HepG2 (cell line): ENCODE data around the gene TOX4. TPM values are rescaled to one million over a fixed set of nuclear protein-coding genes. Genes with fewer than 3 reads are reported as not detected.

Source experiments
- ATAD3A ChIP-seq: sonication (generic); formaldehyde crosslinking; IDR thresholded peaks from 2 replicates; pipeline ENCODE4 v1.4.0; 2020; ENCODE audit warnings: missing genetic modification reagents
- DPF2 ChIP-seq: sonication (generic); formaldehyde crosslinking; IDR thresholded peaks from 2 replicates; pipeline ENCODE4 v1.4.0; 2020; ENCODE audit warnings: mild to moderate bottlenecking, low read depth, missing genetic modification reagents, borderline replicate concordance
- FOXA1 ChIP-seq, 2 experiments: fragments of 450-650 bp in 1 of 2; sonication (generic) in 1 of 2; formaldehyde crosslinking in 1 of 2; IDR thresholded peaks; 2 replicates each; pipeline versions ENCODE4 v1.4.0 to v1.6.1; 2016 to 2020; ENCODE audit warnings: missing genetic modification reagents in 1 of 2
- GFI1 ChIP-seq: sonication (generic); formaldehyde crosslinking; IDR thresholded peaks from 2 replicates; pipeline ENCODE4 v1.5.0; 2020; ENCODE audit warnings: missing genetic modification reagents, mild to moderate bottlenecking, borderline replicate concordance
- HES4 ChIP-seq: sonication (generic); formaldehyde crosslinking; IDR thresholded peaks from 2 replicates; pipeline ENCODE4 v1.9.0; 2021; ENCODE audit warnings: mild to moderate bottlenecking, missing genetic modification reagents, borderline replicate concordance
- KLF15 ChIP-seq: sonication (generic); formaldehyde crosslinking; IDR thresholded peaks from 2 replicates; pipeline ENCODE4 v1.8.1; 2023; ENCODE audit warnings: borderline replicate concordance, mild to moderate bottlenecking, inconsistent platforms, missing genetic modification reagents, mixed read lengths
- RXRB ChIP-seq: IDR thresholded peaks from 2 replicates; pipeline ENCODE4 v1.6.1; 2016; ENCODE audit warnings: borderline replicate concordance, missing genetic modification reagents, missing compliant biosample characterization
- SRF ChIP-seq: IDR thresholded peaks from 2 replicates; pipeline ENCODE4 v1.6.1; 2011; ENCODE audit warnings: mild to moderate bottlenecking, low read depth, low read length, moderate library complexity
- SRSF9 ChIP-seq: fragments of 200-400 bp; formaldehyde crosslinking; IDR thresholded peaks from 2 replicates; pipeline ENCODE4 v1.6.1; 2018; ENCODE audit warnings: borderline replicate concordance, mild to moderate bottlenecking, low read depth, low read length; ENCODE audit not compliant: insufficient read depth, poor library complexity, severe bottlenecking
- SUZ12 ChIP-seq: fragments of 150-350 bp; IDR thresholded peaks from 2 replicates; pipeline ENCODE4 v1.6.1; 2014; ENCODE audit warnings: low read depth, low read length
- TCF7 ChIP-seq: sonication (generic); IDR thresholded peaks from 2 replicates; pipeline ENCODE4 v1.6.1; 2016; ENCODE audit warnings: antibody characterized with exemption, low read depth
- ZFP62 ChIP-seq: sonication (generic); formaldehyde crosslinking; IDR thresholded peaks from 2 replicates; pipeline ENCODE4 v1.4.0; 2020; ENCODE audit warnings: missing genetic modification reagents
- ZKSCAN5 ChIP-seq: sonication (generic); formaldehyde crosslinking; IDR thresholded peaks from 2 replicates; pipeline ENCODE4 v1.5.1; 2020; ENCODE audit warnings: mild to moderate bottlenecking, missing genetic modification reagents
- ZNF432 ChIP-seq: sonication (generic); formaldehyde crosslinking; IDR thresholded peaks from 2 replicates; pipeline ENCODE4 v1.5.0; 2020; ENCODE audit warnings: missing genetic modification reagents, mild to moderate bottlenecking, borderline replicate concordance
- ZNF558 ChIP-seq: sonication (generic); formaldehyde crosslinking; IDR thresholded peaks from 2 replicates; pipeline ENCODE4 v1.9.0; 2022; ENCODE audit warnings: mild to moderate bottlenecking, missing genetic modification reagents, borderline replicate concordance
- ZNF709 ChIP-seq: sonication (generic); formaldehyde crosslinking; IDR thresholded peaks from 2 replicates; pipeline ENCODE4 v1.5.0; 2020; ENCODE audit warnings: mild to moderate bottlenecking, missing genetic modification reagents
- ZNF766 ChIP-seq: sonication (generic); formaldehyde crosslinking; IDR thresholded peaks from 2 replicates; pipeline ENCODE4 v1.5.0; 2020; ENCODE audit warnings: missing genetic modification reagents, borderline replicate concordance
- ZNF792 ChIP-seq: IDR thresholded peaks from 2 replicates; pipeline ENCODE4 v1.6.1; 2016
- polyA plus RNA-seq, 8 experiments: library from polyadenylated mRNA; depleted of rRNA in 3 of 8; stranded (reverse) in 7 of 8; unstranded in 1 of 8; fragments of >200 nt; fragmentation: Illumina TruSeq in 4 of 8; extraction: Trizol in 4 of 8; gene quantifications; 2 replicates each; pipeline versions ENCODE4 v1.2.1 to v1.2.3, GENCODE V29; 2011 to 2016; ENCODE audit warnings: low read depth in 4 of 8, missing spikeins in 1 of 8, mixed read lengths in 1 of 8; ENCODE audit not compliant: insufficient read depth in 1 of 8
- total RNA-seq, 5 experiments: library from RNA; depleted of rRNA; stranded (reverse); fragments of >200 nt; fragmentation: Illumina TruSeq; extraction: Trizol; gene quantifications; 2 replicates each; pipeline ENCODE4 v1.2.3, GENCODE V29; 2016; ENCODE audit warnings: low read depth in 1 of 5
- TF ChIP-seq, protein P1 (sequence below): sonication (generic); formaldehyde crosslinking; conservative IDR thresholded peaks from 2 replicates; pipeline ENCODE4 v1.4.0; 2020; ENCODE audit warnings: missing genetic modification reagents
- TF ChIP-seq, protein P2 (sequence below): sonication (generic); formaldehyde crosslinking; IDR thresholded peaks from 2 replicates; pipeline ENCODE4 v1.8.1; 2023; ENCODE audit warnings: mild to moderate bottlenecking, missing genetic modification reagents
- TF ChIP-seq, protein P3 (sequence below): sonication (generic); formaldehyde crosslinking; IDR thresholded peaks from 2 replicates; pipeline ENCODE4 v1.5.1; 2020; ENCODE audit warnings: mild to moderate bottlenecking, missing genetic modification reagents, moderate library complexity
- TF ChIP-seq, protein P4 (sequence below): sonication (generic); formaldehyde crosslinking; IDR thresholded peaks from 2 replicates; pipeline ENCODE4 v1.8.1; 2023; ENCODE audit warnings: missing genetic modification reagents, inconsistent platforms, borderline replicate concordance
- TF ChIP-seq, protein P5 (sequence below): sonication (generic); formaldehyde crosslinking; IDR thresholded peaks from 2 replicates; pipeline ENCODE4 v1.4.0; 2020; ENCODE audit warnings: missing genetic modification reagents, borderline replicate concordance

The TOX4 gene
- total and polyA plus RNA-seq, 2 of the 13 experiments (the other 11 are each of a cell fraction or from before 2014, with no cell fraction given): 71.8 to 163 TPM

DNA sequence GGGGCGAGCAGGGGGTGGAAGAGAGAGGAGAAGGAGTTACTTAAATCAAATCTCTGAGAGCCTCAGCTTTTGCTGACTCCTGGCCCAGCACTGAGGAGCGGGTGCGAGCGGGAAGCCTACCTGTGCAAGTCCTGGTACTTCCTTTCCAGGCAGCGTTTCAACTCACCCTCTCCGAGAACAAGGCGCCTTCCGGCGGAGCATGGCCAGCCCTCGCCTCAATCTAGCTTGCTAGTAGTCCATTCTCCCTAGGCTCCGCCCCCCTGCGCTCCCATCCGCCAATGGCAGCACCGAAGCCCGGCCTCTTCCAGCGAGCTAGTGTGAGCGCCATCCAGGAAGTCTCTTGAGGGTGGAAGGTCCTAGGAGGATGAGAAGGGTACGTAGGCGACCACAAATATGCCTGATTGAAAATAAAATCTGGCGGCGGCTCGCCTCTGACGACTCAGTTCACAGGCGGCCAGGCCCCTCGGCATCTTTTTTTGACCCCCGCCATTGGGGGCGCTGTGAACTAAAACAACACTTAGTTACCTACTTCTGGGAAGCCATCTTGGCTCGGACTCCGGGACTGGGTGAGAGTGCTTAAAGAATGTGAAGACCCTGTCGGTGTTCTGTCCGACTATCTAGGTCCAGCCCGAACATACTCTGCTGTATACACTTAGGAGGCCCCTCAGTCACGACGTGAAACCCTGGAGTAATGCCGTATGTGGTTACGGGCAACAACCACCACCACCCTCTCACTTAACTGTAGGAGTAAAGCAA lies 20.9 kb upstream of the TOX4 start, which contains the start of gene CHD8 (continued):
- TF ChIP-seq DPF2 (no peak), TCF7 (0 out of 2 replicates have a peak, but pooled peaks have one; percentile 38), FOXA1 (IDR thresholded peaks at IDR 0.05) (no peak), FOXA1 (CRISPR knock-in tag; IDR thresholded peaks at IDR 0.05) (no peak; the same call in 1 of the 2 replicates), ATAD3A (CRISPR knock-in tag) (no peak), ZNF709 (CRISPR knock-in tag) (peak; percentile 73), ZFP62 (CRISPR knock-in tag) (no peak), KLF15 (CRISPR knock-in tag) (no peak), SUZ12 (no peak), ZNF432 (CRISPR knock-in tag) (no peak), SRSF9 (no peak), HES4 (CRISPR knock-in tag) (peak; percentile 37; the same call in 1 of the 2 replicates), RXRB (CRISPR knock-in tag) (peak; percentile 80; the same call in 1 of the 2 replicates), ZKSCAN5 (CRISPR knock-in tag) (no peak), SRF (peak; percentile 50; the same call in 1 of the 2 replicates), ZNF792 (CRISPR knock-in tag) (peak; percentile 95), GFI1 (peak; percentile 77; the same call in 1 of the 2 replicates), ZNF558 (CRISPR knock-in tag) (peak; percentile 92; the same call in 1 of the 2 replicates), ZNF766 (CRISPR knock-in tag) (no peak)
- TF ChIP-seq, protein P1, sequence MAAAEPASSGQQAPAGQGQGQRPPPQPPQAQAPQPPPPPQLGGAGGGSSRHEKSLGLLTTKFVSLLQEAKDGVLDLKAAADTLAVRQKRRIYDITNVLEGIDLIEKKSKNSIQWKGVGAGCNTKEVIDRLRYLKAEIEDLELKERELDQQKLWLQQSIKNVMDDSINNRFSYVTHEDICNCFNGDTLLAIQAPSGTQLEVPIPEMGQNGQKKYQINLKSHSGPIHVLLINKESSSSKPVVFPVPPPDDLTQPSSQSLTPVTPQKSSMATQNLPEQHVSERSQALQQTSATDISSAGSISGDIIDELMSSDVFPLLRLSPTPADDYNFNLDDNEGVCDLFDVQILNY: no peak
- TF ChIP-seq, protein P2, sequence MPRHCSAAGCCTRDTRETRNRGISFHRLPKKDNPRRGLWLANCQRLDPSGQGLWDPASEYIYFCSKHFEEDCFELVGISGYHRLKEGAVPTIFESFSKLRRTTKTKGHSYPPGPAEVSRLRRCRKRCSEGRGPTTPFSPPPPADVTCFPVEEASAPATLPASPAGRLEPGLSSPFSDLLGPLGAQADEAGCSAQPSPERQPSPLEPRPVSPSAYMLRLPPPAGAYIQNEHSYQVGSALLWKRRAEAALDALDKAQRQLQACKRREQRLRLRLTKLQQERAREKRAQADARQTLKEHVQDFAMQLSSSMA: peak; percentile 90
- TF ChIP-seq, protein P3, sequence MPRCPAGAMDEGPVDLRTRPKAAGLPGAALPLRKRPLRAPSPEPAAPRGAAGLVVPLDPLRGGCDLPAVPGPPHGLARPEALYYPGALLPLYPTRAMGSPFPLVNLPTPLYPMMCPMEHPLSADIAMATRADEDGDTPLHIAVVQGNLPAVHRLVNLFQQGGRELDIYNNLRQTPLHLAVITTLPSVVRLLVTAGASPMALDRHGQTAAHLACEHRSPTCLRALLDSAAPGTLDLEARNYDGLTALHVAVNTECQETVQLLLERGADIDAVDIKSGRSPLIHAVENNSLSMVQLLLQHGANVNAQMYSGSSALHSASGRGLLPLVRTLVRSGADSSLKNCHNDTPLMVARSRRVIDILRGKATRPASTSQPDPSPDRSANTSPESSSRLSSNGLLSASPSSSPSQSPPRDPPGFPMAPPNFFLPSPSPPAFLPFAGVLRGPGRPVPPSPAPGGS: peak; percentile 52; the same call in 1 of the 2 replicates
- TF ChIP-seq, protein P4, sequence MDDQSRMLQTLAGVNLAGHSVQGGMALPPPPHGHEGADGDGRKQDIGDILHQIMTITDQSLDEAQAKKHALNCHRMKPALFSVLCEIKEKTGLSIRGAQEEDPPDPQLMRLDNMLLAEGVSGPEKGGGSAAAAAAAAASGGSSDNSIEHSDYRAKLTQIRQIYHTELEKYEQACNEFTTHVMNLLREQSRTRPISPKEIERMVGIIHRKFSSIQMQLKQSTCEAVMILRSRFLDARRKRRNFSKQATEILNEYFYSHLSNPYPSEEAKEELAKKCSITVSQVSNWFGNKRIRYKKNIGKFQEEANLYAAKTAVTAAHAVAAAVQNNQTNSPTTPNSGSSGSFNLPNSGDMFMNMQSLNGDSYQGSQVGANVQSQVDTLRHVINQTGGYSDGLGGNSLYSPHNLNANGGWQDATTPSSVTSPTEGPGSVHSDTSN (CRISPR knock-in tag): no peak
- TF ChIP-seq, protein P5, sequence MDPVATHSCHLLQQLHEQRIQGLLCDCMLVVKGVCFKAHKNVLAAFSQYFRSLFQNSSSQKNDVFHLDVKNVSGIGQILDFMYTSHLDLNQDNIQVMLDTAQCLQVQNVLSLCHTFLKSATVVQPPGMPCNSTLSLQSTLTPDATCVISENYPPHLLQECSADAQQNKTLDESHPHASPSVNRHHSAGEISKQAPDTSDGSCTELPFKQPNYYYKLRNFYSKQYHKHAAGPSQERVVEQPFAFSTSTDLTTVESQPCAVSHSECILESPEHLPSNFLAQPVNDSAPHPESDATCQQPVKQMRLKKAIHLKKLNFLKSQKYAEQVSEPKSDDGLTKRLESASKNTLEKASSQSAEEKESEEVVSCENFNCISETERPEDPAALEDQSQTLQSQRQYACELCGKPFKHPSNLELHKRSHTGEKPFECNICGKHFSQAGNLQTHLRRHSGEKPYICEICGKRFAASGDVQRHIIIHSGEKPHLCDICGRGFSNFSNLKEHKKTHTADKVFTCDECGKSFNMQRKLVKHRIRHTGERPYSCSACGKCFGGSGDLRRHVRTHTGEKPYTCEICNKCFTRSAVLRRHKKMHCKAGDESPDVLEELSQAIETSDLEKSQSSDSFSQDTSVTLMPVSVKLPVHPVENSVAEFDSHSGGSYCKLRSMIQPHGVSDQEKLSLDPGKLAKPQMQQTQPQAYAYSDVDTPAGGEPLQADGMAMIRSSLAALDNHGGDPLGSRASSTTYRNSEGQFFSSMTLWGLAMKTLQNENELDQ: 0 out of 2 replicates have a peak, but pooled peaks have one; percentile 26
